Neural crest cell (in vitro differentiated cells): ENCODE measurements around the gene CDK17. TPM values are rescaled to one million over a fixed set of nuclear protein-coding genes. Genes with fewer than 3 reads are reported as not detected.
"Not testable (repeated sequence)": the region's sequence is repeated elsewhere in the genome, so short reads cannot be mapped to it uniquely, and the experiment has no call there.

Experiments
- DNase-seq: peaks from one replicate; pipeline ENCODE4 v3.0.0; 2021; ENCODE audit warnings: low read depth, mixed read lengths, low spot score
- H3K27ac Mint-ChIP-seq: one replicate; pipeline ENCODE4 v1.8.0; 2021; ENCODE audit warnings: mild to moderate bottlenecking, mixed read lengths; ENCODE audit not compliant: unreplicated experiment
- H3K27me3 Mint-ChIP-seq: 2 replicates; pipeline ENCODE4 v1.8.0; 2021; ENCODE audit warnings: low read depth, mild to moderate bottlenecking, mixed read lengths
- H3K36me3 Mint-ChIP-seq: 2 replicates; pipeline ENCODE4 v1.8.0; 2021; ENCODE audit warnings: low read depth, mild to moderate bottlenecking, mixed read lengths
- H3K4me1 Mint-ChIP-seq: 2 replicates; pipeline ENCODE4 v1.8.0; 2021; ENCODE audit warnings: mixed read lengths
- H3K4me3 Mint-ChIP-seq: one replicate; pipeline ENCODE4 v1.8.0; 2021; ENCODE audit warnings: mild to moderate bottlenecking, mixed read lengths
- H3K9me3 Mint-ChIP-seq: 2 replicates; pipeline ENCODE4 v1.8.0; 2021; ENCODE audit warnings: mixed read lengths
- CTCF ChIP-seq: fragments of 200-600 bp; sonication (generic); conservative IDR thresholded peaks from 2 replicates; pipeline ENCODE4 v1.5.0; 2021; ENCODE audit warnings: antibody characterized with exemption, mild to moderate bottlenecking
- total RNA-seq: library from RNA; stranded (reverse); gene quantifications from 2 replicates; pipeline ENCODE4 v1.2.1, GENCODE V29; 2021

CDK17 gene
- total RNA-seq, 1 donor from 2014 or later = 33.4 TPM

- Mint-ChIP-seq H3K4me1 (peaks cover 3% of the 10 kb centered on the region), H3K27ac (no peak overlapping the region), H3K9me3 (peaks cover 10% of the 10 kb centered on the region), H3K36me3 (peaks cover 34% of the 10 kb centered on the region), H3K4me3 (no peak overlapping the region), H3K27me3 (no peaks in the 10 kb centered on the region)
- DNase-seq = no peak
- TF ChIP-seq CTCF = no peak
Measured at GRCh38 chr12:96383371-96383770, 16.9 kb downstream of the CDK17 start.

GRCh38 chr12:96379743-96380142 lies 20.5 kb downstream of the CDK17 start:
- not testable (repeated sequence) for H3K27ac Mint-ChIP-seq, H3K27me3 Mint-ChIP-seq, DNase-seq, H3K4me3 Mint-ChIP-seq
- Mint-ChIP-seq H3K36me3 (peaks cover 30% of the 10 kb centered on the region), H3K9me3 (peaks cover 14% of the 10 kb centered on the region), H3K4me1 (peaks cover 14% of the 10 kb centered on the region)

- Mint-ChIP-seq H3K9me3 (peaks cover 14% of the 10 kb centered on the region), H3K4me3 (no peak overlapping the region), H3K27ac (no peak overlapping the region), H3K36me3 (peaks cover 22% of the 10 kb centered on the region), H3K4me1 (peaks cover 23% of the 10 kb centered on the region), H3K27me3 (no peaks in the 10 kb centered on the region)
- no peak for TF ChIP-seq CTCF
- no peak for DNase-seq
Measured at GRCh38 chr12:96378319-96378718, 21.9 kb downstream of the CDK17 start.

- no peak for DNase-seq
- Mint-ChIP-seq H3K9me3 (peaks cover 6% of the 10 kb centered on the region), H3K36me3 (peaks cover 12% of the 10 kb centered on the region), H3K4me1 (peaks cover 29% of the 10 kb centered on the region), H3K27me3 (no peaks in the 10 kb centered on the region), H3K27ac (no peak overlapping the region), H3K4me3 (no peak overlapping the region)
- TF ChIP-seq CTCF = no peak
Measured at GRCh38 chr12:96376865-96377264, 23.4 kb downstream of the CDK17 start.

- peaks cover 36% of the 10 kb centered on the region for H3K4me1 Mint-ChIP-seq
- no peak for TF ChIP-seq CTCF
- H3K9me3 Mint-ChIP-seq = peaks cover 6% of the 10 kb centered on the region
- no peak overlapping the region for H3K4me3 Mint-ChIP-seq
- DNase-seq = no peak
- peaks cover 10% of the 10 kb centered on the region for H3K36me3 Mint-ChIP-seq
- H3K27ac Mint-ChIP-seq = no peak overlapping the region
- H3K27me3 Mint-ChIP-seq = no peaks in the 10 kb centered on the region
Measured at GRCh38 chr12:96375841-96376604, 24.2 kb downstream of the CDK17 start.

- Mint-ChIP-seq H3K36me3 (peaks cover 7% of the 10 kb centered on the region), H3K4me3 (no peak overlapping the region), H3K9me3 (peaks cover 6% of the 10 kb centered on the region), H3K27me3 (no peaks in the 10 kb centered on the region), H3K27ac (no peak overlapping the region), H3K4me1 (peaks cover 38% of the 10 kb centered on the region)
- no peak for TF ChIP-seq CTCF
- DNase-seq = no peak
Measured at GRCh38 chr12:96375170-96375569, 25.1 kb downstream of the CDK17 start.
